Astrocyte (in vitro differentiated cells and primary cell): Measurements from ENCODE around the gene ADAT1. TPM values are rescaled to one million over a fixed set of nuclear protein-coding genes. Genes with fewer than 3 reads are reported as not detected.

Experiments used
- DNase-seq: peaks from one replicate; pipeline ENCODE4 v3.0.0-alpha.2; 2010; ENCODE audit warnings: low read depth
- FAIRE-seq: peaks from 2 replicates; lab custom pipeline; 2011; peaks lifted over from hg19 to GRCh38; lab: Jason Lieb, UNC
- H2AFZ ChIP-seq: 2 replicates; pipeline ENCODE4 v1.6.0; 2012; ENCODE audit warnings: low read depth, low read length, inconsistent platforms
- H3K27ac ChIP-seq: 2 replicates; pipeline ENCODE4 v1.5.1; 2011; ENCODE audit warnings: low read depth, low read length, inconsistent platforms
- H3K27me3 ChIP-seq: 2 replicates; pipeline ENCODE4 v1.6.0; 2011; ENCODE audit warnings: low read length, inconsistent platforms; ENCODE audit not compliant: insufficient read depth
- H3K36me3 ChIP-seq: 2 replicates; pipeline ENCODE4 v1.5.1; 2011; ENCODE audit warnings: low read length, inconsistent platforms; ENCODE audit not compliant: insufficient read depth
- H3K4me1 ChIP-seq: 2 replicates; pipeline ENCODE4 v1.5.1; 2011; ENCODE audit warnings: low read length, inconsistent platforms; ENCODE audit not compliant: insufficient read depth
- H3K4me2 ChIP-seq: 2 replicates; pipeline ENCODE4 v1.6.0; 2012; ENCODE audit warnings: low read length, inconsistent platforms
- H3K4me3 ChIP-seq: 2 replicates; pipeline ENCODE4 v1.5.1; 2011; ENCODE audit warnings: low read depth, mild to moderate bottlenecking, low read length, inconsistent platforms; ENCODE audit not compliant: insufficient read depth
- H3K79me2 ChIP-seq: 2 replicates; pipeline ENCODE4 v1.6.0; 2012; ENCODE audit warnings: mild to moderate bottlenecking, low read length, inconsistent platforms; ENCODE audit not compliant: insufficient read depth
- H3K9ac ChIP-seq: 2 replicates; pipeline ENCODE4 v1.6.0; 2012; ENCODE audit warnings: mild to moderate bottlenecking, low read length, inconsistent platforms
- H3K9me3 ChIP-seq: 2 replicates; pipeline ENCODE4 v1.5.1; 2012; ENCODE audit warnings: low read depth, mild to moderate bottlenecking, low read length, inconsistent platforms; ENCODE audit not compliant: insufficient read depth
- H4K20me1 ChIP-seq: 2 replicates; pipeline ENCODE4 v1.6.0; 2012; ENCODE audit warnings: low read length, inconsistent platforms; ENCODE audit not compliant: insufficient read depth
- H3K27ac Mint-ChIP-seq: one replicate; pipeline ENCODE4 v1.8.0; 2021; ENCODE audit warnings: mild to moderate bottlenecking, mixed read lengths; ENCODE audit not compliant: unreplicated experiment
- H3K27me3 Mint-ChIP-seq: one replicate; pipeline ENCODE4 v1.8.0; 2021; ENCODE audit warnings: low read depth, mixed read lengths; ENCODE audit not compliant: unreplicated experiment
- H3K36me3 Mint-ChIP-seq: one replicate; pipeline ENCODE4 v1.8.0; 2021; ENCODE audit warnings: low read depth, mixed read lengths; ENCODE audit not compliant: unreplicated experiment
- H3K4me1 Mint-ChIP-seq: one replicate; pipeline ENCODE4 v1.8.0; 2021; ENCODE audit warnings: low read depth, mixed read lengths; ENCODE audit not compliant: unreplicated experiment
- H3K4me3 Mint-ChIP-seq: one replicate; pipeline ENCODE4 v1.8.0; 2021; ENCODE audit warnings: mild to moderate bottlenecking, moderate library complexity, mixed read lengths; ENCODE audit not compliant: unreplicated experiment
- H3K9me3 Mint-ChIP-seq: one replicate; pipeline ENCODE4 v1.8.0; 2021; ENCODE audit warnings: mild to moderate bottlenecking, mixed read lengths; ENCODE audit not compliant: unreplicated experiment
- EZH2 ChIP-seq: IDR thresholded peaks from 2 replicates; pipeline ENCODE4 v1.6.1; 2012; ENCODE audit warnings: mild to moderate bottlenecking, low read length, inconsistent platforms; ENCODE audit not compliant: insufficient read depth
- total RNA-seq: library from RNA; stranded (reverse); gene quantifications from 2 replicates; pipeline ENCODE4 v1.2.1, GENCODE V29; 2021
- TF ChIP-seq, protein P1 (sequence below): IDR thresholded peaks from 2 replicates; pipeline ENCODE4 v1.5.1; 2011; ENCODE audit warnings: low read depth, mild to moderate bottlenecking, inconsistent platforms, low read length, moderate library complexity; ENCODE audit not compliant: insufficient read depth

The ADAT1 gene
- total RNA-seq, 1 donor from 2014 or later: 37.9 TPM

GRCh38 chr16:75555213-75555706 is 67.8 kb downstream of the ADAT1 start:
- H3K9me3 Mint-ChIP-seq: no peaks in the 10 kb centered on the region
- H3K4me3 ChIP-seq: peak overlapping the region; percentile 78
- DNase-seq (peak; percentile 85), FAIRE-seq (no peak)
- no peaks in the 10 kb centered on the region for H3K27me3 Mint-ChIP-seq
- peak overlapping the region; percentile 90 for H2AFZ ChIP-seq
- peaks cover 5% of the 10 kb centered on the region for H3K79me2 ChIP-seq
- no peaks in the 10 kb centered on the region for H3K9me3 ChIP-seq
- H3K4me1 ChIP-seq: peaks cover 5% of the 10 kb centered on the region
- no peaks in the 10 kb centered on the region for H3K36me3 ChIP-seq
- TF ChIP-seq EZH2: no peak
- TF ChIP-seq, protein P1, sequence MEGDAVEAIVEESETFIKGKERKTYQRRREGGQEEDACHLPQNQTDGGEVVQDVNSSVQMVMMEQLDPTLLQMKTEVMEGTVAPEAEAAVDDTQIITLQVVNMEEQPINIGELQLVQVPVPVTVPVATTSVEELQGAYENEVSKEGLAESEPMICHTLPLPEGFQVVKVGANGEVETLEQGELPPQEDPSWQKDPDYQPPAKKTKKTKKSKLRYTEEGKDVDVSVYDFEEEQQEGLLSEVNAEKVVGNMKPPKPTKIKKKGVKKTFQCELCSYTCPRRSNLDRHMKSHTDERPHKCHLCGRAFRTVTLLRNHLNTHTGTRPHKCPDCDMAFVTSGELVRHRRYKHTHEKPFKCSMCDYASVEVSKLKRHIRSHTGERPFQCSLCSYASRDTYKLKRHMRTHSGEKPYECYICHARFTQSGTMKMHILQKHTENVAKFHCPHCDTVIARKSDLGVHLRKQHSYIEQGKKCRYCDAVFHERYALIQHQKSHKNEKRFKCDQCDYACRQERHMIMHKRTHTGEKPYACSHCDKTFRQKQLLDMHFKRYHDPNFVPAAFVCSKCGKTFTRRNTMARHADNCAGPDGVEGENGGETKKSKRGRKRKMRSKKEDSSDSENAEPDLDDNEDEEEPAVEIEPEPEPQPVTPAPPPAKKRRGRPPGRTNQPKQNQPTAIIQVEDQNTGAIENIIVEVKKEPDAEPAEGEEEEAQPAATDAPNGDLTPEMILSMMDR: no peak
- H3K36me3 Mint-ChIP-seq: no peaks in the 10 kb centered on the region
- H3K27ac ChIP-seq: peak overlapping the region; percentile 65
- H3K27ac Mint-ChIP-seq: peak overlapping the region; percentile 93
- H3K27me3 ChIP-seq: no peaks in the 10 kb centered on the region
- no peaks in the 10 kb centered on the region for H4K20me1 ChIP-seq
- H3K4me1 Mint-ChIP-seq: peaks cover 4% of the 10 kb centered on the region
- H3K4me3 Mint-ChIP-seq: peak overlapping the region; percentile 94
- peak overlapping the region; percentile 97 for H3K4me2 ChIP-seq
- H3K9ac ChIP-seq: peak overlapping the region; percentile 80

GRCh38 chr16:75552951-75553350 is 70.1 kb downstream of the ADAT1 start:
- FAIRE-seq (no peak), DNase-seq (no peak)
- no peaks in the 10 kb centered on the region for H3K36me3 Mint-ChIP-seq
- peaks cover 4% of the 10 kb centered on the region for H3K4me1 ChIP-seq
- no peak overlapping the region for H3K27ac ChIP-seq
- no peak overlapping the region for H3K9ac ChIP-seq
- H3K4me3 Mint-ChIP-seq: no peak overlapping the region
- H3K9me3 ChIP-seq: no peaks in the 10 kb centered on the region
- H3K4me1 Mint-ChIP-seq: no peaks in the 10 kb centered on the region
- TF ChIP-seq, protein P1: no peak
- TF ChIP-seq EZH2: no peak
- H3K4me2 ChIP-seq: no peak overlapping the region
- H3K79me2 ChIP-seq: peaks cover 5% of the 10 kb centered on the region
- no peaks in the 10 kb centered on the region for H3K27me3 ChIP-seq
- H3K9me3 Mint-ChIP-seq: no peaks in the 10 kb centered on the region
- H2AFZ ChIP-seq: no peak overlapping the region
- no peaks in the 10 kb centered on the region for H3K36me3 ChIP-seq
- H3K27me3 Mint-ChIP-seq: no peaks in the 10 kb centered on the region
- no peak overlapping the region for H3K27ac Mint-ChIP-seq
- H3K4me3 ChIP-seq: no peak overlapping the region
- H4K20me1 ChIP-seq: no peaks in the 10 kb centered on the region

DNA sequence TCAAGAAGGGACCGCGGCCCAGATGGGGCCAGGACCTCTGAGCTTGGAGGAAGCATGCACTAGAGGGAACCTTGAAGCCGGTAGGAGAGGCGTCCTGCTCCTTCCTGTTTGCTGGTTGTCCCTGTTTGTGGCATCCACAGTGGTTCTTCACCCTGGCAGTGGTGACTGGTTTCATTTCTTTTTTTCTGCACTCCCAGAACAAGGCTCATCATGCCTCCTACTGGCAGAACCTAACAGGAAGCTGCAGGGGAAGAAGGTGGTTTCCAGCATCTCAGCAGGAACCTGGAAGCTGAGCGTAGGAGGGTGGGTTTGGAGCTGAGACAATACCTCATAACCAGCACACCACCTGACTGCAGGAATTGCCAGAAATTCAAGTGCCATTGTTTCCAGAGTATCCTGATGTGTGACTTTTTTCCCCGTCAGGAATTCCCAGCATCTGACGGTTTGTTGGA is 72.8 kb downstream of the ADAT1 start:
- no peaks in the 10 kb centered on the region for H3K27me3 ChIP-seq
- H3K4me2 ChIP-seq: peak overlapping the region; percentile 53
- H3K36me3 Mint-ChIP-seq: no peaks in the 10 kb centered on the region
- DNase-seq: peak; percentile 47
- H3K9ac ChIP-seq: no peak overlapping the region
- H3K27ac ChIP-seq: no peak overlapping the region
- H3K4me1 Mint-ChIP-seq: no peaks in the 10 kb centered on the region
- H2AFZ ChIP-seq: no peak overlapping the region
- H3K27me3 Mint-ChIP-seq: no peaks in the 10 kb centered on the region
- no peaks in the 10 kb centered on the region for H4K20me1 ChIP-seq
- H3K4me3 Mint-ChIP-seq: no peak overlapping the region
- H3K9me3 Mint-ChIP-seq: no peaks in the 10 kb centered on the region
- H3K27ac Mint-ChIP-seq: no peak overlapping the region
- H3K79me2 ChIP-seq: peaks cover 5% of the 10 kb centered on the region
- TF ChIP-seq, protein P1: peak; percentile 47
- TF ChIP-seq EZH2: no peak
- H3K4me1 ChIP-seq: no peaks in the 10 kb centered on the region
- H3K36me3 ChIP-seq: no peaks in the 10 kb centered on the region
- H3K9me3 ChIP-seq: no peaks in the 10 kb centered on the region
- no peak overlapping the region for H3K4me3 ChIP-seq
- no peak for FAIRE-seq
